PC-9 (cell line): ENCODE data around the gene PCMT1. TPM values are rescaled to one million over a fixed set of nuclear protein-coding genes. Genes with fewer than 3 reads are reported as not detected.
"Not testable (repeated sequence)": the region's sequence is repeated elsewhere in the genome, so short reads cannot be mapped to it uniquely, and the experiment has no call there.

Experiments
- BruUV-seq: library from RNA; stranded (reverse); fragments of 400-500 nt; replicated peaks from 2 replicates; lab custom pipeline; 2021; lab: Mats Ljungman, UMichigan
- CTCF ChIA-PET: fragments of 300-600 bp; sonication (Branson Sonifier 250); formaldehyde crosslinking; loops from one replicate; lab custom pipeline; 2022; ENCODE audit warnings: antibody characterized with exemption; lab: Charles Lee
- POLR2A ChIA-PET: fragments of 300-600 bp; sonication (Branson Sonifier 250); formaldehyde crosslinking; loops from one replicate; lab custom pipeline; 2022; ENCODE audit warnings: antibody characterized with exemption; ENCODE audit not compliant: unreplicated experiment; lab: Charles Lee
- DNase-seq, 2 experiments: peaks; one replicate each; pipeline versions ENCODE4 v3.0.0 to v3.0.0-alpha.2; 2015 to 2022; ENCODE audit warnings: mixed read lengths in 1 of 2
- H2AFZ ChIP-seq: fragments of 200-600 bp; sonication (generic); 2 replicates; pipeline ENCODE4 v1.8.1; 2017; ENCODE audit warnings: antibody characterized with exemption
- H3F3A ChIP-seq: fragments of 200-600 bp; sonication (generic); 2 replicates; pipeline ENCODE4 v1.8.1; 2017; ENCODE audit warnings: antibody characterized with exemption, mild to moderate bottlenecking, low read depth; ENCODE audit not compliant: insufficient read depth
- H3K27ac ChIP-seq: fragments of 200-600 bp; sonication (generic); 2 replicates; pipeline ENCODE4 v1.6.1; 2016; ENCODE audit warnings: mixed run types
- H3K27me3 ChIP-seq: fragments of 200-600 bp; sonication (generic); 2 replicates; pipeline ENCODE4 v1.6.1; 2016; ENCODE audit warnings: low read depth, mixed run types; ENCODE audit not compliant: insufficient read depth
- H3K36me3 ChIP-seq: fragments of 200-600 bp; sonication (generic); 2 replicates; pipeline ENCODE4 v1.6.1; 2016; ENCODE audit warnings: low read depth, mixed run types
- H3K4me1 ChIP-seq: fragments of 200-600 bp; sonication (generic); replicated peaks from 2 replicates; pipeline ENCODE4 v1.6.1; 2016; ENCODE audit warnings: mixed run types; ENCODE audit not compliant: insufficient read depth
- H3K4me2 ChIP-seq: fragments of 200-600 bp; sonication (generic); 2 replicates; pipeline ENCODE4 v1.6.1; 2017; ENCODE audit warnings: mixed run types
- H3K4me3 ChIP-seq: fragments of 200-600 bp; sonication (generic); 2 replicates; pipeline ENCODE4 v1.6.1; 2016; ENCODE audit warnings: mixed run types
- H3K79me2 ChIP-seq: fragments of 200-600 bp; sonication (generic); 2 replicates; pipeline ENCODE4 v1.6.1; 2017; ENCODE audit warnings: low read depth, mixed run types
- H3K9me2 ChIP-seq: fragments of 200-600 bp; sonication (generic); 2 replicates; pipeline ENCODE4 v1.8.1; 2017; ENCODE audit warnings: mild to moderate bottlenecking; ENCODE audit not compliant: insufficient read depth
- H3K9me3 ChIP-seq: fragments of 200-600 bp; sonication (generic); 2 replicates; pipeline ENCODE4 v1.8.1; 2016; ENCODE audit warnings: low read depth; ENCODE audit not compliant: insufficient read depth
- H4K20me1 ChIP-seq: fragments of 200-600 bp; sonication (generic); 2 replicates; pipeline ENCODE4 v1.8.1; 2017; ENCODE audit not compliant: insufficient read depth
- EZH2 ChIP-seq: fragments of 200-600 bp; sonication (generic); IDR thresholded peaks from 2 replicates; pipeline ENCODE4 v1.8.0; 2017; ENCODE audit warnings: antibody characterized with exemption, low read depth
- intact Hi-C: fragments of 100-400 bp; cut with micrococcal nuclease; formaldehyde crosslinking; loops from one replicate; pipeline ENCODE4 v1.10.0; 2022; ENCODE audit not compliant: unreplicated experiment
- total RNA-seq: library from RNA; stranded (reverse); gene quantifications from 2 replicates; pipeline ENCODE4 v1.2.3, GENCODE V29; 2021
- TF ChIP-seq, protein P1 (sequence below): fragments of 200-600 bp; sonication (generic); conservative IDR thresholded peaks from 2 replicates; pipeline ENCODE4 v1.6.1; 2017; ENCODE audit warnings: mixed run types, antibody characterized with exemption, mild to moderate bottlenecking, moderate library complexity

Gene PCMT1
- total RNA-seq, 1 experiment from 2014 or later = 50.5 TPM

DNA sequence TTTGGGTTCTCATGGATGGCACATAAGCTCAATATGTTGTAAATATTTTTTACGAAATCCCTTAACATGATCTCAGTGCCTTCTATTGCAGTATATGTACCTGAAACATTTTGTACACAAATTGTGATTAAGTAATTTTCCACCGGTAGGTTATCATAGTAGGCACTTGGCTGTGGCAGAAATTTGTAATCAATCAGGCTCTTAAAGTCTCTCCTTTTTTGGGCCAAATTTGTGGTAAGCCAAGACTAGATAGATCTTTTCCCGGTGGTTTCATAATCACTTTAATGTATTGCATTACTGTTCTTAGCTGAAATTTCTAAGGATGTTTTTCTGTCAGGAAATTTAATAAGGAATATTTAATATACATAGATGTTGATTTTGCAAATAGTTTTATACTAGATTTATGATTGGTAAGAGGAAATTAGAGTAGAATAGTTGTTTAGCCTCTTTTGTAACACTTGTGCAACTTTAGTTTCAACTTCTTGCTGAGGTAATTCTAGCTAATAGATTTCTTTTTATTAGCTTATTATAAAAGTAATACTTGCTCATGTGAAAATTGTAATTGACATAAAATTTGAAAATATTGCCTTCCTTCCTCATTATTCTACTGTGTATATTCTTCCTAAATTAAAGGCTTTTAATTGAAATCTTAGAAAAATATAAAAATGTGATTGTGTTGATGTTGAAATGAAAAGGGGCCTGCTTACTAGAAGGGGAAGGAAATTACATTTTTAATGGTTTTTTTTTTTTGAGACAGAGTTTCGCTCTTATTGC lies 3.2 kb downstream of the PCMT1 start:
- no peak overlapping the region for H2AFZ ChIP-seq
- no peak overlapping the region for H3K4me3 ChIP-seq
- TF ChIP-seq, protein P1, sequence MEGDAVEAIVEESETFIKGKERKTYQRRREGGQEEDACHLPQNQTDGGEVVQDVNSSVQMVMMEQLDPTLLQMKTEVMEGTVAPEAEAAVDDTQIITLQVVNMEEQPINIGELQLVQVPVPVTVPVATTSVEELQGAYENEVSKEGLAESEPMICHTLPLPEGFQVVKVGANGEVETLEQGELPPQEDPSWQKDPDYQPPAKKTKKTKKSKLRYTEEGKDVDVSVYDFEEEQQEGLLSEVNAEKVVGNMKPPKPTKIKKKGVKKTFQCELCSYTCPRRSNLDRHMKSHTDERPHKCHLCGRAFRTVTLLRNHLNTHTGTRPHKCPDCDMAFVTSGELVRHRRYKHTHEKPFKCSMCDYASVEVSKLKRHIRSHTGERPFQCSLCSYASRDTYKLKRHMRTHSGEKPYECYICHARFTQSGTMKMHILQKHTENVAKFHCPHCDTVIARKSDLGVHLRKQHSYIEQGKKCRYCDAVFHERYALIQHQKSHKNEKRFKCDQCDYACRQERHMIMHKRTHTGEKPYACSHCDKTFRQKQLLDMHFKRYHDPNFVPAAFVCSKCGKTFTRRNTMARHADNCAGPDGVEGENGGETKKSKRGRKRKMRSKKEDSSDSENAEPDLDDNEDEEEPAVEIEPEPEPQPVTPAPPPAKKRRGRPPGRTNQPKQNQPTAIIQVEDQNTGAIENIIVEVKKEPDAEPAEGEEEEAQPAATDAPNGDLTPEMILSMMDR = no peak
- TF ChIP-seq EZH2 = no peak
- peaks cover 22% of the 10 kb centered on the region for H4K20me1 ChIP-seq
- intact Hi-C loops = no loop called here
- no peak overlapping the region for H3K4me2 ChIP-seq
- H3K27ac ChIP-seq = no peak overlapping the region
- H3K36me3 ChIP-seq = no peaks in the 10 kb centered on the region
- H3K79me2 ChIP-seq = peaks cover 70% of the 10 kb centered on the region
- H3K4me1 ChIP-seq = peaks cover 6% of the 10 kb centered on the region
- ChIA-PET CTCF (no interaction called here), POLR2A (no interaction called here)
- no peak for DNase-seq
- BruUV-seq = no TSS peak
- no peaks in the 10 kb centered on the region for H3K9me2 ChIP-seq
- no peaks in the 10 kb centered on the region for H3K9me3 ChIP-seq
- peaks cover under 1% of the 10 kb centered on the region; the same call in 1 of the 2 replicates for H3F3A ChIP-seq
- H3K27me3 ChIP-seq = no peaks in the 10 kb centered on the region

DNA sequence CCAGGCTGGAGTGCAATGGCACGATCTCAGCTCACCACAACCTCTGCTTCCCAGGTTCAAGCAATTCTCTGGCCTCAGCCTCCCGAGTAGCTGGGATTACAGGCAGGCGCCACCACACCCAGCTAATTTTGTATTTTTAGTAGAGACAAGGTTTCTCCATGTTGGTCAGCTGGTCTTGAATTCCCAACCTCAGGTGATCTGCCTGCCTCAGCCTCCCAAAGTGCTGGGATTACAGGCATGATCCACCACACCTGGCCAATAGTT lies 3.8 kb downstream of the PCMT1 start:
- H3K4me3 ChIP-seq, H3K4me1 ChIP-seq, H2AFZ ChIP-seq, H3K9me2 ChIP-seq, intact Hi-C loops, BruUV-seq, DNase-seq, H3F3A ChIP-seq, H3K27ac ChIP-seq, H3K27me3 ChIP-seq, POLR2A ChIA-PET, CTCF ChIA-PET, H3K4me2 ChIP-seq, H3K9me3 ChIP-seq, H3K36me3 ChIP-seq: not testable (repeated sequence)
- Histone ChIP-seq H3K79me2 (peaks cover 71% of the 10 kb centered on the region), H4K20me1 (peaks cover 22% of the 10 kb centered on the region)

DNA sequence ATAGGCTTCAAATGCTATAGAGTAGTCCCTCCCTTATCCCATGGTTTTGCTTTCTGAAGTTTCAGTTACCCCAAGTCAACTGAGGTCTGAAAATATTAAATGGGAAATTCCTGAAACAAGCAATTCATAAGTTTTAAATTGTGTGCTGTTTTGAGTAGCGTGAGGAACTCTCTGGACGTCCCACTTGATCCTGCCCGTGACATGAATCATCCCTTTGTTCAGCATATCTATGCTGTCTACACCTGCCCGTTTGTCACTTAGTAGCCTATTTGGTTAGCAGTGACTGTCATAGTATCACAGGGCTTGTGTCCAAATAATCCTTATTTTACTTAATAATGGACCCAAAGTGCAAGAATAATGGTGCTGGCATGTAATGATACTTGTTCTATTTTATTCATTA lies 5.0 kb downstream of the PCMT1 start:
- TF ChIP-seq EZH2 = no peak
- TF ChIP-seq, protein P1 = no peak
- Histone ChIP-seq H3F3A (no peaks in the 10 kb centered on the region), H3K27me3 (no peaks in the 10 kb centered on the region), H2AFZ (no peak overlapping the region), H3K36me3 (no peaks in the 10 kb centered on the region), H3K27ac (no peak overlapping the region), H3K9me2 (no peaks in the 10 kb centered on the region), H3K4me2 (no peak overlapping the region), H3K79me2 (peaks cover 83% of the 10 kb centered on the region), H3K4me3 (no peak overlapping the region), H4K20me1 (peaks cover 26% of the 10 kb centered on the region), H3K9me3 (no peaks in the 10 kb centered on the region), H3K4me1 (peaks cover 6% of the 10 kb centered on the region)
- POLR2A ChIA-PET = no interaction called here
- CTCF ChIA-PET = no interaction called here
- intact Hi-C loops = no loop called here
- DNase-seq = no peak
- no TSS peak for BruUV-seq
